Choroid plexus epithelial cell (primary cell): Measurements from ENCODE around the gene POLR2I.

Experiments
- DNase-seq: peaks from one replicate; pipeline ENCODE4 v3.0.0-alpha.2; 2010; ENCODE audit warnings: low read depth
- H3K4me3 ChIP-seq: 2 replicates; pipeline ENCODE4 v1.5.1; 2011; ENCODE audit warnings: low read depth, mild to moderate bottlenecking, control low read depth, low read length, moderate library complexity
- CTCF ChIP-seq: conservative IDR thresholded peaks from 2 replicates; pipeline ENCODE4 v1.5.1; 2011; ENCODE audit warnings: low read depth, mild to moderate bottlenecking, control low read depth, inconsistent platforms, low read length, moderate library complexity

Gene POLR2I

GRCh38 chr19:36128392-36128736 lies 13.7 kb upstream of the POLR2I start:
- no peak for DNase-seq
- no peak for TF ChIP-seq CTCF
- H3K4me3 ChIP-seq: peak overlapping the region; percentile 51

- no peak for TF ChIP-seq CTCF
- no peak for DNase-seq
- no peak overlapping the region for H3K4me3 ChIP-seq
Measured at GRCh38 chr19:36125557-36125956, 10.9 kb upstream of the POLR2I start.

- no peak for TF ChIP-seq CTCF
- H3K4me3 ChIP-seq: no peak overlapping the region
- no peak for DNase-seq
Measured at GRCh38 chr19:36121486-36122124, 6.9 kb upstream of the POLR2I start.

GRCh38 chr19:36120984-36121358 lies 6.3 kb upstream of the POLR2I start:
- DNase-seq: no peak
- no peak overlapping the region for H3K4me3 ChIP-seq
- TF ChIP-seq CTCF: no peak

GRCh38 chr19:36120092-36120983 lies 5.7 kb upstream of the POLR2I start:
- TF ChIP-seq CTCF: no peak
- peak; percentile 40 for DNase-seq
- H3K4me3 ChIP-seq: no peak overlapping the region

- DNase-seq: no peak
- no peak for TF ChIP-seq CTCF
- peak overlapping the region; percentile 84 for H3K4me3 ChIP-seq
Measured at GRCh38 chr19:36116344-36116637, 1.6 kb upstream of the POLR2I start.
